ENCODE data around the gene LPP. TPM values are rescaled to one million over a fixed set of nuclear protein-coding genes. Genes with fewer than 3 reads are reported as not detected.
"Not testable (repeated sequence)": the region's sequence is repeated elsewhere in the genome, so short reads cannot be mapped to it uniquely, and the experiment has no call there.

The LPP gene
- total RNA-seq, 2 donors from 2014 or later, result 1,568 to 1,607 TPM

DNA sequence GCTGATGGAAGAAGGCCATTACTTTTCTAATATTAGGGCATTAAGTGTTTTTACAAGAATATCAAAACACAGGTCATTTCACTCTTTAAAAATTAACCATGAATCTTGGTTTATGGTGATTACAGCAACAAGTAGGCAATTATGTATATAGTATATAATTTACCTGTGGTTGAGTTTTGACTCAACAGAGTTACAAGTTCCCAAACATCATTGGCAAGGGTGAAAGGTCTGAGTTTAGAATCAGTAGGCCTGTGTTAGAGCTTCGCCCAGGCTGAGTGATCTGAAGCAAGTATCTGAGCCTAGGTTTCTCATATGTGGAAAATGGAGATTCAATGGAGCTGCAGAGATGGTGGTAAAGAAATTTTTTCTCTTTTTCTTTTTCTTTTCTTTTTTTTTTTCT lies 25.1 kb upstream of the LPP start:
- H3K4me3 ChIP-seq, result no peak overlapping the region
- H3K4me1 ChIP-seq (ENCODE audit: control insufficient read depth in 1 of 2, low read depth in 2 of 2), result peaks cover 5 to 37% of the 10 kb centered on the region in 2 donors
- peak overlapping the region; percentile 51 to 68 for H3K27ac ChIP-seq
- no peaks in the 10 kb centered on the region for H3K36me3 ChIP-seq
- TF ChIP-seq, protein P1, sequence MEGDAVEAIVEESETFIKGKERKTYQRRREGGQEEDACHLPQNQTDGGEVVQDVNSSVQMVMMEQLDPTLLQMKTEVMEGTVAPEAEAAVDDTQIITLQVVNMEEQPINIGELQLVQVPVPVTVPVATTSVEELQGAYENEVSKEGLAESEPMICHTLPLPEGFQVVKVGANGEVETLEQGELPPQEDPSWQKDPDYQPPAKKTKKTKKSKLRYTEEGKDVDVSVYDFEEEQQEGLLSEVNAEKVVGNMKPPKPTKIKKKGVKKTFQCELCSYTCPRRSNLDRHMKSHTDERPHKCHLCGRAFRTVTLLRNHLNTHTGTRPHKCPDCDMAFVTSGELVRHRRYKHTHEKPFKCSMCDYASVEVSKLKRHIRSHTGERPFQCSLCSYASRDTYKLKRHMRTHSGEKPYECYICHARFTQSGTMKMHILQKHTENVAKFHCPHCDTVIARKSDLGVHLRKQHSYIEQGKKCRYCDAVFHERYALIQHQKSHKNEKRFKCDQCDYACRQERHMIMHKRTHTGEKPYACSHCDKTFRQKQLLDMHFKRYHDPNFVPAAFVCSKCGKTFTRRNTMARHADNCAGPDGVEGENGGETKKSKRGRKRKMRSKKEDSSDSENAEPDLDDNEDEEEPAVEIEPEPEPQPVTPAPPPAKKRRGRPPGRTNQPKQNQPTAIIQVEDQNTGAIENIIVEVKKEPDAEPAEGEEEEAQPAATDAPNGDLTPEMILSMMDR (IDR thresholded peaks at IDR 0.05), result no peak
- DNase-seq (ENCODE audit: low spot score), result no peak
- ATAC-seq (ENCODE audit: insufficient number of reproducible peaks, low FRiP score, low read depth), result no peak
- no peaks in the 10 kb centered on the region for H3K9me3 ChIP-seq
- no peaks in the 10 kb centered on the region for H3K27me3 ChIP-seq (replicated peaks; ENCODE audit: insufficient read depth)

GRCh38 chr3:188131023-188131422 lies 22.9 kb upstream of the LPP start:
- ATAC-seq (ENCODE audit: insufficient number of reproducible peaks, low FRiP score, low read depth); DNase-seq (ENCODE audit: low spot score): not testable (repeated sequence)

DNA sequence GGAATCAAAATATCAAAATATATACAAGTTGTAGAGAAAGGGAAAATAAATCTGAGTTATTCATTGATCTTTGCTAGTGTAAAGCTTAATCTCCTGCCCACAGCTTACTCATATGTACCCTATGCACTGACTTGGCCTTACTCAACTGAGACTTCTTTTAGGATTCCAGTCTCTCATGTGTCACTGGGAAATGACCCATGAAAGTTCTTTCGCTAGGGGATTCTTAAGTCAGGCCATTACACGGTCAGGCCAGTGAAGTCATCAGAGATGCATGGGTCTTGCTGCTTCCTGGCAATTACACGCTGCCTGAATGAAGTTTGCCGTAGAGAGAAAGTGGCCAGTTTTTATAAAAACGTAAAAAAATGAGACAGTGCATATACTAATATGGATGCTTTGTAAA lies 20.7 kb upstream of the LPP start:
- TF ChIP-seq, protein P1 (IDR thresholded peaks at IDR 0.05), result no peak
- no peaks in the 10 kb centered on the region for H3K36me3 ChIP-seq
- DNase-seq (ENCODE audit: low spot score), result no peak
- H3K4me3 ChIP-seq, result no peak overlapping the region
- H3K4me1 ChIP-seq (ENCODE audit: control insufficient read depth in 1 of 2, low read depth in 2 of 2), result peaks cover 5 to 26% of the 10 kb centered on the region in 2 donors
- no peak overlapping the region for H3K27ac ChIP-seq
- no peaks in the 10 kb centered on the region for H3K27me3 ChIP-seq (replicated peaks; ENCODE audit: insufficient read depth)
- H3K9me3 ChIP-seq, result no peaks in the 10 kb centered on the region
- no peak for ATAC-seq (ENCODE audit: insufficient number of reproducible peaks, low FRiP score, low read depth)

More at GRCh38 chr3:188131023-188131422, 22.9 kb upstream of the LPP start:
- not testable (repeated sequence) for H3K27ac ChIP-seq; H3K36me3 ChIP-seq; H3K4me3 ChIP-seq; H3K27me3 ChIP-seq (replicated peaks; ENCODE audit: insufficient read depth); H3K9me3 ChIP-seq
- peaks cover 5 to 44% of the 10 kb centered on the region in 2 donors for H3K4me1 ChIP-seq (ENCODE audit: control insufficient read depth in 1 of 2, low read depth in 2 of 2)

- Histone ChIP-seq H3K9me3 (no peaks in the 10 kb centered on the region), H3K27me3 (replicated peaks; ENCODE audit: insufficient read depth) (no peaks in the 10 kb centered on the region), H3K36me3 (no peaks in the 10 kb centered on the region), H3K4me3 (no peak overlapping the region), H3K27ac (no peak overlapping the region), H3K4me1 (ENCODE audit: control insufficient read depth in 1 of 2, low read depth in 2 of 2) (peaks cover 7 to 25% of the 10 kb centered on the region in 2 donors)
- TF ChIP-seq, protein P1 (IDR thresholded peaks at IDR 0.05), result no peak
- ATAC-seq (ENCODE audit: insufficient number of reproducible peaks, low FRiP score, low read depth) (no peak), DNase-seq (ENCODE audit: low spot score) (no peak)
These were observed 20.3 kb upstream of the LPP start for GRCh38 chr3:188133646-188134045.

GRCh38 chr3:188134079-188134478 lies 19.9 kb upstream of the LPP start:
- no peaks in the 10 kb centered on the region for H3K27me3 ChIP-seq (replicated peaks; ENCODE audit: insufficient read depth)
- H3K4me1 ChIP-seq (ENCODE audit: control insufficient read depth in 1 of 2, low read depth in 2 of 2), result peaks cover 6 to 21% of the 10 kb centered on the region in 2 donors
- TF ChIP-seq, protein P1 (IDR thresholded peaks at IDR 0.05), result no peak
- H3K9me3 ChIP-seq, result no peaks in the 10 kb centered on the region
- no peak for ATAC-seq (ENCODE audit: insufficient number of reproducible peaks, low FRiP score, low read depth)
- H3K27ac ChIP-seq, result no peak overlapping the region
- no peak for DNase-seq (ENCODE audit: low spot score)
- H3K36me3 ChIP-seq, result no peaks in the 10 kb centered on the region
- H3K4me3 ChIP-seq, result no peak overlapping the region

- no peak for DNase-seq (ENCODE audit: low spot score)
- H3K4me3 ChIP-seq, result no peak overlapping the region
- H3K36me3 ChIP-seq, result no peaks in the 10 kb centered on the region
- TF ChIP-seq, protein P1 (IDR thresholded peaks at IDR 0.05), result no peak
- ATAC-seq (ENCODE audit: insufficient number of reproducible peaks, low FRiP score, low read depth), result no peak
- no peak overlapping the region for H3K27ac ChIP-seq
- peaks cover 6 to 20% of the 10 kb centered on the region in 2 donors for H3K4me1 ChIP-seq (ENCODE audit: control insufficient read depth in 1 of 2, low read depth in 2 of 2)
- H3K9me3 ChIP-seq, result no peaks in the 10 kb centered on the region
- no peaks in the 10 kb centered on the region for H3K27me3 ChIP-seq (replicated peaks; ENCODE audit: insufficient read depth)
These were observed 19.1 kb upstream of the LPP start for GRCh38 chr3:188134856-188135255.
